ENCODE data around the gene HCAR1.
A peak's percentile ranks its signal among the peaks of the same experiment; 100 is the strongest.
"Not testable (repeated sequence)": the region's sequence is repeated elsewhere in the genome, so short reads cannot be mapped to it uniquely, and the experiment has no call there.

HCAR1 gene

GRCh38 chr12:122716658-122717057 lies 14.0 kb downstream of the HCAR1 start, which contains the start of gene HCAR3:
TSS of gene HCAR3 (minus strand) at chr12:122716811. CDS start at chr12:122716737, 74 bp downstream.
- DNase-seq, result not testable (repeated sequence)

- DNase-seq, result not testable (repeated sequence)
Measured at GRCh38 chr12:122715211-122715610, 15.4 kb downstream of the HCAR1 start.

- not testable (repeated sequence) for DNase-seq
Measured at GRCh38 chr12:122713491-122714188, 17.0 kb downstream of the HCAR1 start.

- DNase-seq, result not testable (repeated sequence)
Measured at GRCh38 chr12:122711266-122711665, 19.4 kb downstream of the HCAR1 start.

- not testable (repeated sequence) for DNase-seq
Measured at GRCh38 chr12:122710341-122710740, 20.3 kb downstream of the HCAR1 start.

- DNase-seq, result not testable (repeated sequence)
Measured at GRCh38 chr12:122709287-122709686, 21.4 kb downstream of the HCAR1 start.

- DNase-seq, result not testable (repeated sequence)
Measured at GRCh38 chr12:122703841-122704240, 26.8 kb downstream of the HCAR1 start.

GRCh38 chr12:122702890-122703611 lies 27.6 kb downstream of the HCAR1 start, which contains the start of gene HCAR2:
TSS of gene HCAR2 (minus strand) at chr12:122703357. CDS start at chr12:122703283, 74 bp downstream.
- not testable (repeated sequence) for DNase-seq

GRCh38 chr12:122701481-122701880 lies 29.2 kb downstream of the HCAR1 start:
- DNase-seq, result not testable (repeated sequence)

GRCh38 chr12:122700038-122700710 lies 30.5 kb downstream of the HCAR1 start:
- not testable (repeated sequence) for DNase-seq

- not testable (repeated sequence) for DNase-seq
Measured at GRCh38 chr12:122696922-122697321, 33.7 kb downstream of the HCAR1 start.

- DNase-seq, result no peak
Measured at GRCh38 chr12:122691566-122691965, 39.1 kb downstream of the HCAR1 start.

- DNase-seq, result peak; percentile 64
Measured at GRCh38 chr12:122688291-122688690, 42.4 kb downstream of the HCAR1 start.

GRCh38 chr12:122687086-122687485 lies 43.6 kb downstream of the HCAR1 start:
- peak; percentile 69 for DNase-seq

- no peak for DNase-seq
Measured at GRCh38 chr12:122686538-122686937, 44.1 kb downstream of the HCAR1 start.

GRCh38 chr12:122684297-122684813 lies 46.3 kb downstream of the HCAR1 start:
- DNase-seq, result no peak

GRCh38 chr12:122681814-122682213 lies 48.8 kb downstream of the HCAR1 start:
- no peak for DNase-seq

GRCh38 chr12:122680989-122681388 lies 49.7 kb downstream of the HCAR1 start:
- not testable (repeated sequence) for DNase-seq

- DNase-seq, result not testable (repeated sequence)
Measured at GRCh38 chr12:122676781-122677180, 53.9 kb downstream of the HCAR1 start.
